Chondrocyte (in vitro differentiated cells): ENCODE results near the gene DSCAML1. TPM values are rescaled to one million over a fixed set of nuclear protein-coding genes. Genes with fewer than 3 reads are reported as not detected.

Source experiments
- DNase-seq: peaks from one replicate; pipeline ENCODE4 v3.0.0; 2021; ENCODE audit warnings: mixed read lengths, low spot score
- H3K27ac Mint-ChIP-seq: one replicate; pipeline ENCODE4 v1.8.0; 2021; ENCODE audit warnings: mild to moderate bottlenecking, moderate library complexity, mixed read lengths; ENCODE audit not compliant: unreplicated experiment
- H3K27me3 Mint-ChIP-seq: 2 replicates; pipeline ENCODE4 v1.8.0; 2021; ENCODE audit warnings: low read depth, mixed read lengths
- H3K36me3 Mint-ChIP-seq: 2 replicates; pipeline ENCODE4 v1.8.0; 2021; ENCODE audit warnings: low read depth, mixed read lengths
- H3K4me1 Mint-ChIP-seq: 2 replicates; pipeline ENCODE4 v1.8.0; 2021; ENCODE audit warnings: low read depth, mild to moderate bottlenecking, mixed read lengths
- H3K4me3 Mint-ChIP-seq: one replicate; pipeline ENCODE4 v1.8.0; 2021; ENCODE audit warnings: mild to moderate bottlenecking, moderate library complexity, mixed read lengths; ENCODE audit not compliant: unreplicated experiment
- H3K9me3 Mint-ChIP-seq: 2 replicates; pipeline ENCODE4 v1.8.0; 2021; ENCODE audit warnings: low read depth, mixed read lengths
- total RNA-seq: library from RNA; stranded (reverse); gene quantifications from 3 replicates; pipeline ENCODE4 v1.2.1, GENCODE V29; 2021
- TF ChIP-seq, protein P1 (sequence below): fragments of 200-600 bp; sonication (generic); IDR thresholded peaks from 2 replicates; pipeline ENCODE4 v1.5.0; 2021; ENCODE audit warnings: antibody characterized with exemption, mild to moderate bottlenecking, moderate library complexity

Gene DSCAML1
- total RNA-seq, 1 donor from 2014 or later, result not detected

DNA sequence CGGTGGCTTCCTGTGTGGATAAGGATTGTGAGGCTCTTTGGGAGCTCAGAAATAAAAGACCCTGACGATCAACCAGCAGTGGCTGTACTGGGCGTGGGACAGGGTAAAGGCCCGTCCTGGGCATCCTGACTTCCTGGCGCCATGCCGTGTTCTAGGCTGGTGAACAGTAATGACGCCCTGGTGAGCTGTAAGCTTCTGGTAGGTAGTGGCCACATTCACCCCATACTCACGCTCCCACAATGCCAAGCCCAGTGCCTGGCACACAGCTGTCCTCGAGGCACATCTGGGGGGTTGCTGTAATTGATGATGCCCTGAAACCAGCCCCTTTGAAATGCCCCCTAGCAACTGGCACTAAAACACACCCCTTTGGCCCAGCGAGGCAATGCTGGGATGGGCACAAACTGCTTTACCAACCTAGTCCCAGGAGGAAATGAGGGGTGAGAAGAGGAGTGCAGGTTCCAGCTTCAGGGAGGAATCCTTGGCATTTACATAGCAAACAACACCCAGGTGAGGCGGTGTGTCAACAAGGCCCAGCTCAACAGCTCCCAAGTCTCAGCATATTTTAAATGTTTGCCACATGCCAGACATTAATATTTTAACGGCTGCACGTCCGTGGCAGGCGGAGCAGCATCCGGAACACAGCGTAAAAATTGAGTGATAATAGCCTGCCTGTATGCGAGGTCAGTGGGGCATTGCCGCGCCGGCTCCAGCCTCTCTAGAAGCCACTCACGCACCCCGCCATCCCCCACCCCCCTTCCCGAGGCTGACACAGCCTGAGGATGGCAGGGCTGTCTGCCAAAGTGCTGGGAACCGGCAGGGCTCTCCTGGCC is 79.3 kb downstream of the DSCAML1 start:
- H3K4me3 Mint-ChIP-seq, result no peak overlapping the region
- no peaks in the 10 kb centered on the region for H3K36me3 Mint-ChIP-seq
- H3K4me1 Mint-ChIP-seq, result peaks cover 8% of the 10 kb centered on the region
- H3K27ac Mint-ChIP-seq, result no peak overlapping the region
- no peak for DNase-seq
- H3K9me3 Mint-ChIP-seq, result no peaks in the 10 kb centered on the region
- peaks cover 27% of the 10 kb centered on the region for H3K27me3 Mint-ChIP-seq
- TF ChIP-seq, protein P1, sequence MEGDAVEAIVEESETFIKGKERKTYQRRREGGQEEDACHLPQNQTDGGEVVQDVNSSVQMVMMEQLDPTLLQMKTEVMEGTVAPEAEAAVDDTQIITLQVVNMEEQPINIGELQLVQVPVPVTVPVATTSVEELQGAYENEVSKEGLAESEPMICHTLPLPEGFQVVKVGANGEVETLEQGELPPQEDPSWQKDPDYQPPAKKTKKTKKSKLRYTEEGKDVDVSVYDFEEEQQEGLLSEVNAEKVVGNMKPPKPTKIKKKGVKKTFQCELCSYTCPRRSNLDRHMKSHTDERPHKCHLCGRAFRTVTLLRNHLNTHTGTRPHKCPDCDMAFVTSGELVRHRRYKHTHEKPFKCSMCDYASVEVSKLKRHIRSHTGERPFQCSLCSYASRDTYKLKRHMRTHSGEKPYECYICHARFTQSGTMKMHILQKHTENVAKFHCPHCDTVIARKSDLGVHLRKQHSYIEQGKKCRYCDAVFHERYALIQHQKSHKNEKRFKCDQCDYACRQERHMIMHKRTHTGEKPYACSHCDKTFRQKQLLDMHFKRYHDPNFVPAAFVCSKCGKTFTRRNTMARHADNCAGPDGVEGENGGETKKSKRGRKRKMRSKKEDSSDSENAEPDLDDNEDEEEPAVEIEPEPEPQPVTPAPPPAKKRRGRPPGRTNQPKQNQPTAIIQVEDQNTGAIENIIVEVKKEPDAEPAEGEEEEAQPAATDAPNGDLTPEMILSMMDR, result no peak

DNA sequence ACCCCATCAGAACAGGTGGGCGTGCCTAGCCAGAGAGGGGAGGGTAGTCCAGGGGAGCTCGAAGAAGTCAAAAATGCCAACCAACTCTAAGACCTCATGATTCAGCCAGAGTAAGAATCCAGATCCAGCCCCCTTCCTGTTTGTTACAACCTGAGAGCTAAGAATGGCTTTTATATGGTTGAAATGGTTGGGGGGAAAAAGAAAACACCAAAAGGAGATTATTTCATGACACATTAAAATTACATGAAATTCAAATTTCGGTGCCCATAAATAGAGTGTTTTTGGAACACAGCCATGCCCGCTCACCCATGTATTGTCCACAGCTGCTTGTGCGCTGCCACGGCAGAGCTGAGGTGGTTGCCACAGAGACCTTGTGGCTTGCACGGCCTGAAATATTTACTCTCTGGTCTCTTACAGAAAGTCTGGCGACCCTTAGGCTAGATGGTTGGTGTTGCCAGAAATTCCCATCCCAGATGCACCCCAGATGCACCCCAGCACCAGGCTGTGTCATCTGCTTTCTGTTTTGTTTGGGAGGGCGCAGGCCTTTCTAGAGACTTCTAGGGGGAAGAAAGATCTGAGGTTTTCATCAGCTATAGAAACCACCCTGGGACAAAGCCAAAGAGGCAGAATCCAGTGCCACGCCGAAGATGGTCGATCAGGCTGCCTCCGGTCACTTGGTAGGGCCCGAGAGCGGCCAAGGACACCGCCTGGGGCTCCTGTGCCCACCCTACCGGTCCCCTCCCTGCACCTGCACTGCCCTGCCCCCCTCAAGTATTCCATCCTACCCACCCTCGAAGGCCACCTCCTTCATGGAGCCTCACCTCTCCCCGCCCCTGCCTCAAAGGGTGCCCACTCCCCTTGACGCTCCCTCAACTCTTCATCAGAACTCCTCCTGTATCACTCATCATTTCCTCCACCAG is 80.2 kb downstream of the DSCAML1 start:
- Mint-ChIP-seq H3K4me3 (no peak overlapping the region), H3K27me3 (peaks cover 26% of the 10 kb centered on the region), H3K4me1 (peaks cover 8% of the 10 kb centered on the region), H3K36me3 (no peaks in the 10 kb centered on the region), H3K27ac (no peak overlapping the region), H3K9me3 (no peaks in the 10 kb centered on the region)
- TF ChIP-seq, protein P1, result no peak
- DNase-seq, result no peak

- H3K36me3 Mint-ChIP-seq, result no peaks in the 10 kb centered on the region
- H3K27me3 Mint-ChIP-seq, result peaks cover 33% of the 10 kb centered on the region
- no peak for DNase-seq
- H3K4me3 Mint-ChIP-seq, result no peak overlapping the region
- H3K4me1 Mint-ChIP-seq, result peaks cover 8% of the 10 kb centered on the region
- H3K9me3 Mint-ChIP-seq, result no peaks in the 10 kb centered on the region
- TF ChIP-seq, protein P1, result no peak
- no peak overlapping the region for H3K27ac Mint-ChIP-seq
Measured at GRCh38 chr11:117715801-117716200, 81.2 kb downstream of the DSCAML1 start.

DNA sequence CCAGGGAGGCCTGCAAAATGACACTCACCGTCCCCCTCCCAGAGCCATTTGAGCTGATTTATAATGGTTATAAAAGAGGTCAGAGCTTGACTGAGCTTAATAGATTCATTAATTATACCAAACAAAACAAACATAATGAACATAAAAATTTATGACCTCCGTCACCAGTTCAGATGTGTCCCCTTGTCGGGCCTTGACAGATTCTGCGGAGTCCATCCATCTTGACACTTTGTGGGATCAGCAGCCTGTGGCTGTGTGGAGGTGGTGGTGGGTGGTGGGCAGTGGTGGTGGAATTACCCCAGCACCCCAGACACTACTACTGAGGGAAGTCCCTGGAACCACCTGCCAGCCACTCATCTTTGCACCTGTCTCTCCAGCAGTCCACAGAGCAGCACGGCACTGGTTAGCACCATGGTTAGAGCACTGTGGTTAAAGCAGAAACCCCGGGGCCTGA is 83.5 kb downstream of the DSCAML1 start:
- Mint-ChIP-seq H3K9me3 (no peaks in the 10 kb centered on the region), H3K4me3 (no peak overlapping the region), H3K4me1 (peaks cover 8% of the 10 kb centered on the region), H3K27me3 (peaks cover 47% of the 10 kb centered on the region), H3K36me3 (no peaks in the 10 kb centered on the region), H3K27ac (no peak overlapping the region)
- DNase-seq, result no peak
- TF ChIP-seq, protein P1, result no peak

DNA sequence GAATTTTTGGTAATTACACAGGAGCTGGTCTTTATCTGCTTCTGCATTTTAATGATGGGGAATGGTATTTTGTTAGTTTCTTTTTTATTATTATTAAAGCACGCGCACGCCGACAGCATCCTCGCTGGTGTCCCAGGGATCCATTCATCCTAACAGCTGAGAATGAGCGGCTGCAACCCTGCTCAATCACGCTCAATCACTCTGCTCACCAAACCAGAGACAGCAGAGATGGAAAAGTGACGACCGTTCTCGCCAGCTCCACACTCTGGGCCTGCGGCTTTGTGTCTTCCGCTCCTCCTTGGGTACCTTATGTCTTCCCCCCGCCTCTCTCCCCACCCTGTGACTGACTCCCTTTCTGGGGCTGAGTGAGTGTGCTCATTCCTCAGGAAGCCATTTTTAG is 84.5 kb downstream of the DSCAML1 start:
- DNase-seq, result no peak
- Mint-ChIP-seq H3K27ac (no peak overlapping the region), H3K9me3 (no peaks in the 10 kb centered on the region), H3K36me3 (no peaks in the 10 kb centered on the region), H3K4me3 (no peak overlapping the region), H3K4me1 (no peaks in the 10 kb centered on the region), H3K27me3 (peaks cover 57% of the 10 kb centered on the region)
- TF ChIP-seq, protein P1, result no peak
